ENCODE results near the gene OPN1SW.

OPN1SW gene

GRCh38 chr7:128792471-128793180 is 17.0 kb upstream of the OPN1SW start:
- DNase-seq: no peak

GRCh38 chr7:128791972-128792327 is 16.4 kb upstream of the OPN1SW start:
- no peak for DNase-seq

DNA sequence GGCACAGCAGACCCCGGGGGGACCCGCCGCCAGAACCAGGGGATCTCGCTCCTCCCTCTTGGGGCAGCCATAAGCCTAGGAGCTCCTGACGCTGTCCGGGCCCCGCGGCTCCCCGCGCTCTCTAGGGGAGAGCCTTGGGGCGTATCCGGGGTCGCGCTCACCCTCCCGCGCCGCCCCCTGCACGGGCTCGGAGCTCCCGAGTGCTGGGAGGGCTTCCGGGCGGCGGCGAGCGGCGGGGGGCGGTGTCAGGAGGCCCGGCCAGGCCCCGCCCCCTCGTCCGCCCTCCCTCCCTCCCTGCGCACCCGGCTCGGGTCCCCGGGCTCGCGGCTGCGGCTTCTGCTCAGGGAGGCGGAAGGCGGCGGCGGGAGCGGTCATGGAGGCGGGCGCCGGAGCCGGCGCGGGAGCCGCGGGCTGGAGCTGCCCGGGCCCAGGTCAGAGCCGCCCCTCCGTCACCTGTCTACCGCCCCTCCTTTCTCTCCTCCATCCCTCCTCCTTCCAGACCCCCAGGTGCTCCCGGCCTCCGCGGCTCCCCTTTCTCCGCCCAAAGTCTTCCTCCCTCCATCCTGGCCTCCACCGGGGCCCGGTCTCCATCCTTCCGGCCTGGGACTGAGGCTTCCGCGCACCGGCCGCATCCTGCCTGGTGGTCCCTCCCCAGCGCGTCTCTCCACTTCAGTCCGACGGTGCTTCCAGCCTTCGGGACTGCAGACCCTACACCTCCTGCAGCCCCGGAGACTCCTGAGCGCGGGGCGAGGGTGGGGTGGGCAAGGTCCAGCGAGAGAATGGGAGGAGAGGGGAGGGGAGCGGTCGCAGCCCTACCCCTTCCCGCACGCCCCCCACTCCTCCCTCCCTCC is 15.8 kb upstream of the OPN1SW start, which contains the start of gene CCDC136:
Gene CCDC136 (plus strand): TSS at position 848 of the 851 bp plus-strand sequence. CDS start 444 bp downstream, outside the sequence.
- peak; percentile 71 to 79 (median 74) for DNase-seq

DNA sequence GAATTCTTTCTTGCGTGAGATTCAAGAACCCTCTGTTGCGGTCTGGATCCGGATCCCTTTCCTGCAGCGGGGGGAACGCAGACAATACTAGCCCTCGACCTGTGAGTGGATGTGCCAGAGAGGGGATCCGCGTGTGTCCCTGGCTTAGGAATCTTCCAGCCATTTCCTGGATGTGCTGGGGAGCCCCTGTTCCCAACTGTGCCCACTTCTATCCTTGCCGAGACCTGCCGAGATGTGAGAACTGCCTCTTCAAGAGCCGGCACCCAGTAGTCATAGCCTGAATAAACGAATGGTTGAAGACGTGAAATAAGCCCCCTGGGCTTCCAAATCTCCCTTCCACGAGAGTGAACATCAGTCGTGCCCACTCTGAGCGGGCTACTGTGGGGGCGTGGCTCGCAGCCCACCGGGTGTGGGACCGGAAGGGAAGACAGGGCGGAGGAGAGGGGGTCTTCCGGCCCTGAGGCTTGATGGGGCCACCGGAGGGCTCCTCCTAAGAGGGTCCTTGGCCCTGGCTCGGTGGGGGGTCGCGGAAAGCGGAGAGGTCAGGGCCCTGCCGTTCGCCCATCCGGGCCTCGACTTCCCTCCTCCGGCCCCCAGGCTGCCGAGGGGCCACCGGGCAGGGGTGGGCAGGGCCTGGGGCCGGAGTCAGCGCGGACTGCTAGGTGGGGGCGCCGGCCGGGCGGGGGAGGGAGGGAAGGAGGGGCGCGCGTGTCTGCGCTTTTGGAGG is 14.9 kb upstream of the OPN1SW start:
- DNase-seq: no peak

DNA sequence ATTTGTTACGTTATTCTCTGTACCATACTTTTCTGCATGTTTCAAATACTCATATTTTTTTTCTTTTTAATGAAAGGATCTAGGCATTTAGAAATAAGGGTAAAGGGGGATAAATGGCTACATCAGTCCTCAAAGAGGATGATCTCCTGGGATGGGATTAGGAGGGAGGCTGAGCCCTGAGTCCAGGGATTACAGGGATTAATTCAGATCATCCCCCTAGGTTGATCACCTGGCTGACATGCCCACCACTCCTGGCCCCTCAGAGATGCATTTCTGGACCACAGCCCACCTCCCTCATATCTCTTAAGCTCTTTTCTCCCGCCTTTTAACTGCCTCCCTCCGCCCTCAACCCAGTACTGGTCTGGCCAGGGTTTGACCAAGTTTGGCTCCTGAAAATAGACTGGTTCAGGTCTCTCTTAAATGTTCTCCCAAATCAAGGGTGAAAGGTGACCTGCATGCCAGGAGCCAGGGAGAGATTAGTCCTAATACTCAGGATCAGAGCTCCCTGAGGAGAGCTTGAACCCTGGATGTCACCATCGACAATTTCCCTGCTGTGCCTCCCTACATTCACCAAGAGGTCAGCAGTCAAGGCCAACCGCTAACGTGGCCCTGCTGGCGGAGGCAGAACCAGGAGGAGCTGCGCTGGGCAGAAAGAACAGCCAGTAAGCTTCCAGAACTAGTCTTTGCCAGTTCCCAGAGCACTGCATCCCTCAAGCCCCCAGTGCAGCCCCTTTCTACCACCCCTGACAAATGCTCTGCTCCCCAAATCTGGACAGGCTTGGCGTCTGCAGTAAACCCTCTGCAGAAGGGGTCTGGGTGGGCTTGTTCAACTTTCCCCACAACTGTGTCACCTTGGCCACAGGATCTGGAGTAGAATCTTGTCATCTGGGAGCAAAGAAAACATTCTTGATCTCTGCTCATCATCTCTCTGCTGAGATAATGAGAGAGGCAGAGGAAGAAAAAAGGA is 13.1 kb upstream of the OPN1SW start:
- no peak for DNase-seq

DNA sequence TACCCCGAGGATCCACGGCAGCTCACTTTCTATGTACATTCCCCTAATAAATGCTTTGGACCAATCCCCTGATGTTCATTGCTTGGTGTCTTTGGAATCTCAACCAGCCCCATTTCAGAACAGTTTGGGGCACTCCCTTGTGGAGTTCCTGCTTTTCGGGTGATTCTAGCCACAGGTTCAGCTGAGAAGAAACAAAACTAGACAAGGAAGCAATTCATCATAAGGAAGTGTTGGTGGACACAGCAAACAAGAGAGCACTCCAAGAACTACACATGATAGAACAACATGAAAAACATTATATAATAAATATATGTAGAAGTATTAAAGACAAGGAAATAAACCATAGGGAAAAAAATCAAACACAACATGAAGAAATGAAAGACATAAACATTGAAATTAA is 10.1 kb upstream of the OPN1SW start:
- no peak for DNase-seq

DNA sequence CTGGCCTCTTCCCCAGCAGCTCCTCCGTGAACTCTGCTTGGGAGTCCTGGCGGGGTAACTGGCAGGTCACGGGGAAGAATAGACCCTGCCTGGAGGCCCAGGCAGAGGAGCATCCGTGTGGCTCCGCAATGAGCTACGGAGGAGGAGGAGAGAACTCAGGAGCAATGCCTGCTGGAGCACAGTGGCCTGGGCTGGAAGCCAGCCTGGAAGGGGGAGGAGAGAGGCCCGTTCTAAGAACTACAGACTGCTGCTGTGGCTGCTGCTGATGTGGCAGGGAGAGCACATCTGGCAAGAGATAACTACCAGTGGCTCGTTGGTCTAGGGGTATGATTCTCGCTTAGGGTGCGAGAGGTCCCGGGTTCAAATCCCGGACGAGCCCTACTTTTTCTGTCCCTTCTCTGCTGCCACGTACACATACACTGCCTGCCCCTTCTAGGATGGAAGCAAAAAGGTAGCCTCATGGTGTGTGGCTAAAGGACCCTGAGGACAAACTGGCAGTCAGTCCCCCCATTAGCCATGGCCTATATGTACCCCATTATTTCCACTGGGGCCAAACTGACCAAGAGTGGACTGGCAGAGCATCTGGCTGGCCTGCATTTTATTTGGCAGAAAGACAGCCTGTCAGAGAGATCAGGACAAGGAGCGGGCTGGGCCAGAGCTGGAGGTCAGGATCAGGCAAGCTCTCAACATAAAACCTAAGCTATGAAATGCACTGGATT is 7.7 kb upstream of the OPN1SW start:
- DNase-seq: no peak

DNA sequence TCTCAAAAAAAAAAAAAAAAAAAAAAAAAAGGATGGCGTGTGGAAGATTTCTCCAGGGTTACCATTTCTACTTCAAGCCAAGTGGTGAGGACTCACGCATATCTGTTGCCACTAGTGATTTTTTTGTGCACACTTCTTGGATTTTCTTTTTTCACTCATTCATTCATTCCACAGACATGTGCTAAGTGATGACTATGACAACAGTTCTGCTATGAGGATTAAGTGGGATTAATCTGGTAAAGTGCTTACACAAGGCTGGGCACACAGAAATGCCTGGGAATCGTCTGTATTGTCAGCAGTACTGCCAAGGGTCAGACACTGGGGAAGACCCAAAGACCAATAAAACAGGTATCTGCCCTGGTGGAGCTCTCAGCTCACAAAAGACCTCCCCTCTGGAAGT is 6.3 kb upstream of the OPN1SW start:
- no peak for DNase-seq

DNA sequence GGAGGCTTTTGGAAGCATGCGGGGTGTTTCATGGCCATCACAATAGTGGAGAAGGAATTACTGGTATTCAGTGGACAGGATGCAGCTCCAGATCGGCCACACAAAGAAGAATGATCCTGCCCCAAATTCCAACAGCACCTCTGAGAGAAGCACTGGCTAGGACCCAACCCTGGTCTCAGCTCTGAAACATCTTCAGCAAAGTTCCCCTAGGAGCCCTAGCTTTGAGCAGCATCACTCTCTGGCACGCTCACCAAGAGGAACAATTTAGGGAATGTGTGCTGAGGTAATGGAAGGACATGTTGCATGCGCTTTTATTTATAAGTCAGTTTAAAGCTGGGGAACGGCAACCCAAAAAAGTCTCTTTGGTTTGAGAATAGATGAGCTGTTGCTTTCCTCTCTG is 5.5 kb upstream of the OPN1SW start:
- no peak for DNase-seq

DNA sequence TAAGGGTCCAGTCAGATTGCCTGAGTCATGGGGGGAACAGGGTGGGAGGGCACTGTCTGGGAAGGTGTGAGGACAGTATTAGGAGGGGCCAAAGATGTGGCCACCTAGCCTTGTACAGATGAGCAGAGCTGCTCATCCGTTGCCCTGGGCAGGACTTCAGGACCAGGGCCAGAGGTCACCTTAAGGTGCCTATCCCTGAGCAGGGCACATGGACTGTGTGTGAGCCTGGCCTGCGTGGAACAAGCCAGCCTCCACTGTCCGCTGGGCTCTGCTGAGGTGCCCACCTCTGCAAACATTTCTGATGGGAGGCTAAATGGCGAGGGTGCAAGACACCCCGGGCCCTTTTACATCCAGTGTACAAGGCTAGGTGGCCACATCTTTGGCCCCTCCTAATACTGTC is 3.4 kb upstream of the OPN1SW start:
- no peak for DNase-seq

DNA sequence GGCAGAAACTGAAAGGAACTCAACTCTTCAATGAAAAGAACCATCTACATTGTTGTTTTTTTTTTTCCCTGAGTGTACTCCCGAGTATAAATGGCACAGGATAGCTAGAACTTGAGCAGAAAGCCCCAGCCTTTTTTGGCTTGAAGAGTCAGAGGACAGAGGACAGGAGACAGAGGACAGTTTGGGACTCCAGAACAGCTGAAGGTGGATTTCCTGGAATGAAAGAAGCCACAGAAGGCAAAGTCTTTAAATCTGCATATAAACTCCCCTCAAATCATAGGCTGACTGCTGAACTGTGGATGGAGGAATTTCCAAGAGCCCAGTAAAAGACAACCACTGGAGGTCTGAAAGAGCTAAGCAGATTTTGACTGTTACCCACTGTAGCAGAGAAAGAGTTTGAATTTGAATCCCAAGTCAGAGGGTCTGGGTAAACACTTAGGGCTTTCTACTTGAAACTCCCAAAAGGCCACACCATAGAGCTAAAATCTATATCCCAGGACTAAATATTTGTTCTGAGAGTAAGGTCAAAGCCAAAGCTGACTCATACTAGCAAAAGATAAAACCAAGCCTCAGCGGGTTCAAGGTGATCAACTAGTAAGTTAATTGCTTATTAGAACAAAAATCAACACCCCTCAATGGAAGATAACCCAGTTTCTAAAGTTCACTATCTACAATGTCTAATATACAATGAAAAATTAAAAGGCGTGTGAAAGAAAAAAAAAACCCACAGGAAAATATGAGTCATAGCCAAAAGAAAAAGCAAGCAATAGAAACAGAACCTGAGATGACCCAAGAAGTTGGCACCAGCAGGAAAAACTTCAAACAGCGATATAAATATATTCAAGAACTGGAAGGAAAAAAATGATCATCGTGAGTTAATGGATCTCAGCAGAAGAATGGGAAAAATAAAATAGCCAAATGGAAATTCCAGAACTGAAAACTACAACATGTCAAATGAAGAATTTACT is 1.8 kb upstream of the OPN1SW start:
- DNase-seq: no peak

DNA sequence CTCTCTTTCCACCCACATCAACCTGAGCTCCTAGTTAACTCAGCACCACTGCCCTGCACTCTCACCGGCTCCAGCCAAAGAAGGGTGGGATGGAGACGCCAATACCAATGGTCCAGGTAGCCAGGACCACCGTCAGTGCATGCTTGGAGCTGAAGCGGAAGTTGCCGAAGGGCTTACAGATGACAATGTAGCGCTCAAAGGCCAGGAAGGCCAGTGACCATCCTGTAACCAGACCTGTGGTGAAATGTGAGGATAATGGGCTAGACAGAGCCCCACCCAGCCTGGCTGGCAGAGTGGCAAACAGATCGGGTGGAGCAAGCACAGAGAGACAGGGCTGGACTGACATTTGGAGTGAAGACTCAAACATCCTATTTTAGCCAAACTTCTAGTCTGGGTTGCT is 673 bp downstream of the OPN1SW start:
- no peak for DNase-seq

DNA sequence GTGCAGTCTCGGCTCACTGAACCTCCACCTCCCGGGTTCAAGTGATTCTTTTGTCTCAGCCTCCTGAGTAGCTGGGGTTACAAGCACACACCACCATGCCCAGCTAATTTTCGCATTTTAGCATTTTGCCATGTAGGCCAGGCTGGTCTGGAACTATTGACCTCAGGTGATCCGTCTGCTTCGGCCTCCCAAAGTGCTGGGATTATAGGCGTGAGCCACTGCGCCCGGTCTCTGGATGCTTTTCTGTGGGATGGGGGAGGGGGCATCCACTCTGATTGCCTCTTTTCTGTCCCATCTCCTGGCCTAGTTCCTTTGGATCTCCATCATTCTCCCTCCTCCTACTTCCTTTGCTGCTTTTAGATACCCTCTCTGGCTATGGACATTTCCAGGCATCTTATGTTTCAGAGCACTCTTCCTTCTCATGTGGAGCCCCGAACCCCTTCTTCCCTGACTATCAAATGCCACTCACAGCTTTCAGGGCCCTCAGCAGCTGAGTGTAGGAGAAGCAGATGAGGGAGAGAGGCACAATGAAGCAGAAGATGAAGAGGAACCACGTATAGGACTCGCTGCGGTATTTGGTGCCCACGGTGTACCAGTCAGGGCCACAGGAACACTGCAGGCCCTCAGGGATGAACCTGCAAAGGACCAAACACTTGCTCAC is 1.4 kb downstream of the OPN1SW start:
- no peak for DNase-seq

DNA sequence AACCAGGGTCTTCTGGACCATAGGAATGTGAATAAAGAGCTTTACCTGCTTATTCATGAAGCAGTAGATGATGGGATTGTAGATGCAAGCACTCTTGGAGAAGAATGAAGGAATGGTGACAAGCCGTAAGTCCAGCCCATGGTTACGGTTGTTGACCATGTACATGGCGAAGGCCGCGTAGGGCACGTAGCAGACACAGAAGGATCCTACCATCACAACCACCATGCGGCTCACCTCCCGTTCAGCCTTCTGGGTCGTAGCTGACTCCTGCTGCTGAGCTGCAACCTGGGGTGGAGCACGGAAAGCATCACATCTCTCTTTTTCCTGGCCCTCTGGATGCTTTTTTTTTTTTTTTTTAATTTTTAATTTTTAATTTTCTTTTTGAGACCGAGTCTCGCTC is 2.0 kb downstream of the OPN1SW start:
- no peak for DNase-seq

- DNase-seq: no peak
Measured at GRCh38 chr7:128770233-128770632, 5.4 kb downstream of the OPN1SW start.

DNA sequence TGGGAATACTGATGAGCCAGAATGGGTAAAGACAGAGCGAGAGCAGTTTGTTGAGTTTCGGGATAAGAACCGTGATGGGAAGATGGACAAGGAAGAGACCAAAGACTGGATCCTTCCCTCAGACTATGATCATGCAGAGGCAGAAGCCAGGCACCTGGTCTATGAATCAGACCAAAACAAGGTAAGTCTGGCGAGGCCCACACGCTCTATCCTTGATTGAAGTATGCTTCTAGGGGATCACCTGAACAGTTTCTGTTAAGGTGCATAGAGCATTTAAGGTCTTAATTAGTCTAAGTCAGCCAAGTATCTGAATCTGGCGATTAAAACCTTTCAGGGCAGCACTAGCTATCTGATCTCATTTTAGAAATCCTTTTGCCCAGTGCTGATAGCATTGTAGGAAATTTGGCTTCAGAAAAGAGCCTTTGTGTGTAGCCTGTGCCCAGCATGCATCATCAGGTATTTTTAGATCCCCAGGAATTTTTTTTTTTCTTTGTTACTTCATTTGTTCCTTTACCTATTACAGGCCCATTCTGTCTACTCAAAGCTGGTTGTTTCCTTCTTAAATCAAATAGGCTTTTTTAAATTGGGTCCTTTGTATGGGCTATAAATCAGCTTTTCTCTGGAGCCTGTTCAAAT is 8.0 kb downstream of the OPN1SW start:
- no peak for DNase-seq

DNA sequence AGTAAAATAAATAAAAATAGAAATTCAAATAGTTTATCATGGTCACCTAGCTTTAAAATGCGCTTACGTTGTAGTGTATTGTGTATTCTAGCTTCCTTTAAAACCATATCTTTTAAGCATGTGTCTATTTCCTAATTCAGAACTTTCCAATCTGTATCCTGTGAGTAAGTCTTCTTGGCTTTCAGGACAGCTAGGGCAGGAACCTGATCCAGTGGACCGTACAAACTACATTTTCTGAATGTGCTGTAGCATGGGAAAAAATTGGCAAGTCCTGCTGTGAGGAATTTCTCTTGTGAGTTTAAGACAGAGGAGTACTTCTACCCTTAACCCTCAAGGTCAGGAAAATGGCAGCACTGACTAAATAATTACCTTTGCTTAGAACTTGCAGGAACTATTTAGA is 12.1 kb downstream of the OPN1SW start:
- no peak for DNase-seq

DNA sequence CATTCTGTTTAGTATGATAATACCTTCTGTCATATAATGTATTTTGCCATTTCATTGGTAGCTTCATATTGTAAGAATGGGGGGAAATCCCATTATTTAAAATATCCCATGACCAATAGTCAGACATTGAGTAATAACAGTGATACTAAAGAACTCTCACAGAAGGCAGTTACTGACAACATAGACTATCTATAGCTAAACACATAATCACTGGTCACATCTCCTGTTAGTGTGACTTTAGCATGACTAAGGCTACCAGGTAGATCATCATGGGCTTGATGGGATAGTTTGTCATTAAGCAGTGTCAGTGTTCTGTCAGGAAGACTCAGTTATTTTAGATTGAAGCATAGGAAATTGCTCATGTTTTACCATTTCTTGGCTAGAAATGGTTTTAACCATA is 16.4 kb downstream of the OPN1SW start:
- DNase-seq: no peak

GRCh38 chr7:128758553-128758952 is 17.0 kb downstream of the OPN1SW start:
- no peak for DNase-seq

All from T-helper 1 cell (primary cell).